GM19463 (cell line): ENCODE results near the gene GPR141.

Experiments
- ATAC-seq: cut with Tn5 transposase; IDR thresholded peaks from one replicate; pipeline ENCODE4 v1.9.1; 2021; ENCODE audit warnings: mild to moderate bottlenecking, moderate library complexity; ENCODE audit not compliant: unreplicated experiment

The GPR141 gene, protein sequence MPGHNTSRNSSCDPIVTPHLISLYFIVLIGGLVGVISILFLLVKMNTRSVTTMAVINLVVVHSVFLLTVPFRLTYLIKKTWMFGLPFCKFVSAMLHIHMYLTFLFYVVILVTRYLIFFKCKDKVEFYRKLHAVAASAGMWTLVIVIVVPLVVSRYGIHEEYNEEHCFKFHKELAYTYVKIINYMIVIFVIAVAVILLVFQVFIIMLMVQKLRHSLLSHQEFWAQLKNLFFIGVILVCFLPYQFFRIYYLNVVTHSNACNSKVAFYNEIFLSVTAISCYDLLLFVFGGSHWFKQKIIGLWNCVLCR

DNA sequence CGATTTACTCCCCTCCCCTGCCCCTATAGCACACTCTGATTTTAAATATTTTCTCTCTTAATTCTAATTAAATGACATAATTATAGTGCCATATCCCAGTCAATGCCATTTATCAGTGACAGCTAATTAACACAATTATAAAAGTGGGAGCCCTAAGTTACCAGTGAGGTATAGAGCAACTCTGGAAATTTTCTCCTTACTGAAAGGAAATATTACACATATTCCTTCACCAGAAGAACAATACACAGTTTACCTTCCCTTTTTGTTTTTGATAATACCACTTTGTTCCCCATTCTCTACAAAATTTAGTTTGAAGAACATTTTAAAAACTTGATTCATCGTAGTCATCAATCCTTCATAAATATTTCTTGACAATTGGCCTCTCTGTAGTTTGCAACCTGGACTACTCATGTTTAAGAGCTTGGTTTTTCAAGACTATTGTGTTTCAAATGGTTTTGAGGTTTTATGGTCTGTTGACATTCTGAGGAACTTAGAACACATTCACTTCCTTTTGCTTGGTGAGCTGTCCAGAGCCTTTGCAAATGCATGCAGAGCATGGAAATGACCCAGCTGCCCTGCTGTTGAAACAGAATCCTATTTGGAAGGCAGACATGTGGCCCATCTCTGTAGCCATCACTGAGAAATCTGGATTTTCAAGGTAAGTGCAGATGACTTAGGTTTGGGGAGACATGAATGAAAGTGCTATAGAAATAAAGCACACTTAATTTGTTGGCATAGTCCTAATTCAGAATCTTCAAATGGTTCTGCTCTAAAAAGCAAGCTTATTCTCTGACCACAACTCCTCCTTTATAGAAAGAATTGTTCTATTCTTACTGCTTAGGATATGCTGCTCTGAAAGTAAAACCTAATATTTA, at the start of gene GPR141:
Gene GPR141 (plus strand): TSS at position 521 of the 875 bp plus-strand sequence. CDS start 56,628 bp downstream, outside the sequence.
- peak; percentile 94 for ATAC-seq

DNA sequence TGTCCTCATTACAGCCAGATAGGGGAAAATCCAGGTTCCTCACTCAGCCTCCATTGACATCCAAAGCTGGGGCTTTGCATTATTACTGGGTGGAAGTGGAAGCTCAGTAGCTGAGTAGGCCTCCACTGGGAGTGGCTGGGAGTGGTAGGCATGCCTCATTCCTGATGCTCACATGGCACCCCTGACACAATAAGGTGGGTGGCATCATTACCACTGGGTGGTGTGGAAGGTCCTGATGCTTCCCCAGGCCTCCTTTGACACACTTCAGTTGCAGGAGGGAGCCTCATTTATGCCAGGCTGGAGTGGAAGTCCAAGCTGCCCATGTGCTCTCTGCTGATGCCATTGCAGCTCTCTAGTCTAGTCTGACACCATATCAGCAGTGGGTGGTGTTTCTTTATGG, 48.2 kb upstream of the GPR141 start:
- ATAC-seq, result no peak

DNA sequence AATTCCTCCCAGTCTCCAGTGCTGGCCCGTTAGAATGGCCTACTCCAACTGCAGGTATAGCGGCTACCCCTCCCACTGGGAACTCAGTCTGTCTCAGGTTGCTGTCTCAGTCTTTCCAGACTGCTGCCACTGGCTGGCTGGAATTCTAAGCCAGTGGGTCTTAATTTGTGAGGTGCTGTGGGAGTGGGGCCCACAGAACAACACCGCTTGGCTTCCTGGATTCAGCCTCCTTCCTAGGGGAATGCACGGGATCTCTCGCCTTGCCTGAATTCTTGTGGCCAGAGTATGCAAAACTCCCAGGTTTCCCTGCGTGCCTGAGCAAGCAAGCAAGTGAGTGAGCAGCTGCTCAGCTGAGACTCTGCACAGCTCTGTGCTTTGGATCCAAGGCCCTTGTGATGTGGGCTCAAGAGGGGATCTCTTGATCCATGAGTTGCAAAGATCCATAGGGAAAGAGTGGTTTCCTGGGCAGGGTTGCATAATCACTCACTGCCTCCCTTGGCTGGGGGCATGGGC, 41.5 kb upstream of the GPR141 start:
- ATAC-seq, result no peak

DNA sequence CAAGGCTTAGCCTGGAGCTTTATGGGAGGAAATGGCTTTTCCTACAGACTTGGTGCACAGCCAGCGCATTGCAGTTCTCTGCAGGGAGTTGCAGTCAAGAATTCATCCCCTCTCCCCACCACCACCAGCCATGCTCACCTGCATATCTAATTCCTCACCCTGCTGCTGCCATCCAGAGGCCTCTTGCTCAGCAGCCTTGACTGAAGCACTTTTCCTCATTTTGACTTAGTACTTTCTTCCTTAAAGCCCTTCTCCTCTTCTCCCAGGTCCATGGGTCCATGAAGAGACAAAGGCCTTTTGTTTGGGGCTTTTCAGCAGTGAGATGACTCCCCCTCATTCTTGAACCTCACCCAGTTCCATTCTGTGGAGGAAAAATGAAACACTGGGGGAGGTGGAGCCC, 39.7 kb upstream of the GPR141 start:
- no peak for ATAC-seq

DNA sequence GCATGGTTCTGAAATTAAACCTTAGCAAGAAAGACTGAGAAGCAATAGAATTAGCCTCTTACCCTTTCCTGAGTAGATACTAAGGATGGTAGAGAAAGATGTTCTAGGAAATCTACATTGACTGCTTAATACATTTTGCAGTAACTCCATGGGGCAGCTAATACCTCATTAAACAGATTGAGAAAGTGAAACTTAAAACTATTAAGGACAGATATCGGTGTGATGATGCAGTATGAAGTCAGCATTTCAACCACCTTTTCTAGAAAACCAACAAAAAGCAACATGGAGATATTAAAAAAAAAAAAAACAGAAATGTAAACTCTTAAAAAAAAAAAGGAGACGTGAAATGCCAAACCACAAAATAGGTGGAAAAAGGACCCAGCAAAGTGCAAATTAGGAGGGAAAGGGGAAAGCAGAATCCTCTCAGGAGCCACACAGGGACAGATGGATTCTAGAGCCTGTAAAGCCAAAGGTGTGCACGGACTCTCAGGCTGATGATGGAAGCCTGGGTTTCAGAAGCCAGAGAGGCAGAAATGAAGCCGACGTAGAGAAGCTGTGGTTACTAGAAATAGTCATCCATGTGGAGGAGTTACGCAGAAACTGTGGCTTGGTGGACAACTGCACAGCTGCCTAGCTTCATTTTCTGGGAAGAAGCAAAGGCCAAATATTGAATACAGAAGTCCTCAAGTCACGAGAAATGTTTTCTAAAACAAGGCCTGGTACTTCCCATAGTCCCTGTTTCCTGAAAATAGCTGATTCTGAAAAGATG, 38.1 kb upstream of the GPR141 start:
- ATAC-seq, result no peak

DNA sequence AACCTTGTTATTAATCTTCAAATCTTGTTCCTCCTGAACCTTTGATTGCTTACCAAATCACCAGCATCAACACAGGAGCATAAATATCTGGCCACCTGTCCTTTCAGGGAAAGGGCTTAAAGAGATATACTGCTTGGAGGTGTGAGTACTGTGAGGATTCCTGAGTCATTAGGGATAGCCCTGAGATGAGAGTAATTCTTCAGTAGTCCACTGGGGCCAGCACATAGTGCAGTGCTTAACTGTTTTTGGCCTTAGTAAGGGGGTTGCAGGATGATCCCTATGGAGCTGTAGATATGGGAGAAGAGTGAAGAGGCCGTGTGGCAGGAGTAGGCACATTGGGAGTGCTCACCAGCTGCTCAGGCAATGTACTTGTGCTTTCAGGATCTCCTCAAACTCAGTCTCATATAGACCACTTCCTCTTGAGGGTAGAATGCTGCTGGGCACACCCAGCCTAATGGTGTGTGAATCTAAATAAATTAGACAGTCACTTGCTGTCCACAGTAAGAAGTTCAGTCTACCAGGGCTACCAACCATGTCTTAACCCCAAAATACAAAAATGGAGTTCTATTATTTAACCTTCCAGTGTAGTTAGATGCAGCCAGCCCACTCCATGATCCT, 26.5 kb upstream of the GPR141 start:
- ATAC-seq, result peak; percentile 91

DNA sequence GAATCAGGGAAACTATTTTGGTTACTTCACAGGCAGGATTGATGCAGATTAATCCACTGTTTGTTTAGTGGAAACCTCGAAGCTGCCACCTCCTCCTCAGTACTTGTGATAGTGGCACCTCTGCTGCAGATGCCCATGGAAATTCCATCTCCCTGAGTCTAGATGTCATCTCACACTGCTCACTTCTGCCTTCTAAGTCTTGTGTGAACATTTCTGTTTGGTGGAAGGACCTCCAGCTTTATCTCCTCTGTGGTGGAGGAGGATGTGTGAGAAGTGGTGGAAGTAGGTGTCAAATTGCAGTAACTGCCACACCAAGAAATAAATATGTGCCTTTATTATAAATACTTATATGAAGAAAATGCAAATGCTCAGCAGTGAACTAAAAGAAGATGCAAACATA, 25.8 kb upstream of the GPR141 start:
- no peak for ATAC-seq

DNA sequence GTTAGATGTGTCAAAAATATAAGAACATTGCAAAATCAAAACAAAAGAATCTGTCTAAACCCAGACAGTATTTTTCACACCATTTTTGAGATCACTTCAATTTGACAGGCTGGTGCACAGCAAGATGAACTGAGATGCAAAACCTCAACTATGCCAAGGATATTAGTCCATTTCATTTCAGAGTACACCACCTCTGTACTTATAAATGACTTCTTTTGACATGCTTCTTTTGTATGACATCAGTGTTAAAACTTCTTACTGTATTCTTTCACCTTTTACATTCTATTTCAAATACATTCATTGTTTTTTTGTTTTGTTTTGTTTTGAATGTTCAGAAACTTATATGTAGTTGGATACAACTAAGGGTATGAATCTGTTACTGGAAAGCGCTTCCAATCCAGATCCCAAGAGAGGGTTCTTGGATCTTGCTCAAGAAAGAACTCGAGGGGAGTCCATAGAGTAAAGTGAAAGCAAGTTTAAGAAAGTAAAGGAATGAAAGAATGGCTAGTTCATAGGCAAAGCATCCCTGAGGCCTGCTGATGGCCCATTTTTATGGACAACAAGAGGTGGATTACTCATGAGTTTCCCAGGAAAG, 23.5 kb upstream of the GPR141 start:
- no peak for ATAC-seq

DNA sequence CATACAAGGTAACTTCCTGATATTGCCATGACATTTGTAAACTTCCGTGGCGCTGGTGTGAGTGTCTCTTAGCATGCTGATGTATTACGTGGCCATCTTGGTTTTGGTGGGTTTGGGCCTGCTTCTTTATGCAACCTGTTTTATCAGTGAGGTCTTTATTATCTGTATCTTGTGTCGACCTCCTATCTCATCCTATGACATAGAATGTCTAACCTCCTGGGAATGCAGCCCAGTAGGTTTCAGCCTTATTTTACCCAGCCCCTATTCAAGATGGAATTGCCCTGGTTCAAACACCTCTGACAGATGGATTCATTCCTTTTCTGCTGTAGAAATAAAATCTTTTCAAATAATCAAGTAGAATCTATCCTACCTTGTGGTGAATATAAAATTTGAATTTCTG, 23.0 kb upstream of the GPR141 start:
- ATAC-seq, result no peak

DNA sequence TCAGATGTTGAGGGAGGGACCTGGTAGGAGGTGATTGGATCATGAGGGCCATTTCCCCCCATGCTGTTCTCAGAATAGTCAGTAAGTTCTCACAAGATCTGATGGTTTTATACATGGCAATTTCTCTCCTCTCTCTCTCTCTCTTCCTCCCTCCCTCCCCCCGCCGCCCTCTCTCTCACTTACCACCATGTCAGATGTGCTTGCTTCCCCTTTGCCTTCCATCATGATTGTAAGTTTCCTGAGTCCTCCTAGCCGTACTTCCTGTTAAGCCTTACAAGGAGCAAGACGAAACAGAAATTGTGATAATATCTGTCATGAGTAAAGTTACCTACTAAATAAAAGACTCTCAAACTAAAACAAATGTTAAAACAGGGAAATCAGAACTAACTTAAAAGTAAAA, 19.9 kb upstream of the GPR141 start:
- no peak for ATAC-seq

DNA sequence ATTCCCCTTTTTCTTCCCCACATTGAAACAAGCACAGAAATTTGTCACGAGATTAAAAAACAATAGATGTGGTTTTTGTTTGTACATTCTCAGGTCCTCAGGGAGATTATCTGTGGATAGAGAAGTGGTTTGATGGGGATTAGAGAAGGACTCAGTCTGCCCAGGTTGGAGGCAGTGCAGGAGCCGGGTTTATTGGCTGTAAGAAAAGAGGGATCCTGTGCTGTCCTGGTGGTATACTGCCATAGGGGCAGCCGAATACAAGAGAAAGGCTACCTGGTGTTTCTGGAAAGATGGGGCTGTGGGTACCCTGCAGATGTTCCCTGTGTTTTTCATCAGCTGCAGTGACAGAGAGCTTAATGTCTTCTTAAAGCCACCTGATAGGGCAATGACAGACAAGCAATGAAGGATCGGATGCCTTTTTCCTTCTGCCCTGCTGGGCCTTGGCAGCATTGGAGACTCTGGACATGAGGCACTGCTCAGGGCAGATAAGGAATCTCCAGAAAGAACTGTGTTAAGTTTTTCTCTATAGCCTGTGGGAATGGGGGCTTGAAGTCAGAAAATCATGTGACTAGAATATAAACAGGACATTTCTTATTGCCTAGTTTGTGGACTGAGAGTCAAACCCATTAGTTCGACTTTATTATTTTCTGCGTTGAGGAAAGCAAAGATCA, 18.1 kb upstream of the GPR141 start:
- no peak for ATAC-seq

DNA sequence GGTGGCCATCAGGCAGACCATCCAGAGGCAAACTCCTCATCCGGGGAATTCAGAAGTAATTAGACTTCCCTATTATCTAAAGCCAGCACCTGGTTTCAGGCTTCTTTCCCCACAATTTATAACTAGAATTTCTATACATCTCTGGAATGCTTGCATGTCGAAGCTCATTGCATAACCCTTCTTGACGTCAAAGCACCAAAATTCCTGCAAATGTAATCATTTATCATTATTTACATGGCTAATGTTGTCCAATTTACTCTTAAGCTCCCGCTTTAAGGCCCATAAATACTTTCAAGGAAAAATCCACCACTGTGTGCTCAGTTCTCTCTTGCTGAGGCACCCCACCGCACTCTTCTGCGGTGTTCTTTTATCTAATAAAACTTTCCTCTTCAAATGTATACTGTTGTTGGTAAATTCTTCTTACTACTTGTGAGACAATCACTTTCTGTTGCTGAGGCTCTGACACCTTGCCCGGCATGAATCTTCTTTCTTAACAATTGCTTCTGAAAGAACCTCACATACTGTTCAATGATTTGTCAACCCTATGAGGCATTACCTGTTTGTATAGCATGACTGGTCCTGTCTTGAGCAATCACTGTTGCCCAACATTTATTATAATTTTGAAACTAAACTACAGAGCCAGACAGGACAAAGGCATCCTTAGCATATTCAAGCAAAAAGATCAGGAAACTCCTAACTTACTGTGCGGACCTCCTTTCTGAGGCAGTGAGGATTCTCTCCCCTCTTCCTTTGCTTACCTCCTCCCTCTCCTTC, 17.4 kb upstream of the GPR141 start:
- no peak for ATAC-seq

DNA sequence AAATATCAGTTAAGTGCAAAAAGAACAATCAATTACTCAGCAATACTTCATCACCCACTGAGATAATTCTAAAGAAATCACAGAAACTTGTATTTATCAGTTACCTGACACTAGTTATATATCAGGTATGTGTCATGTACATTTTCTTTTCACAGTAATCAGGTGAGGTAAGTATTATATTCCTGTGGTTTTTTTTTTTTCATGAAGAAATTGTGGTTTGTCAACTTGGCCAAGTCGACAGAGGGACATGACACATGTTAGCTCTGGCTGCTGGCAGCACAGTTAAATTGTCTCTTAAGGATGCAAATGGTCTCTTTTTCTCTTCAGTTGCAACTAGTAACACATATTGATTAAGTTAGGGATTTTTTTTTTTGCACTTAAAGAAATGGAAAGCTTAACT, 13.7 kb upstream of the GPR141 start:
- ATAC-seq, result no peak

DNA sequence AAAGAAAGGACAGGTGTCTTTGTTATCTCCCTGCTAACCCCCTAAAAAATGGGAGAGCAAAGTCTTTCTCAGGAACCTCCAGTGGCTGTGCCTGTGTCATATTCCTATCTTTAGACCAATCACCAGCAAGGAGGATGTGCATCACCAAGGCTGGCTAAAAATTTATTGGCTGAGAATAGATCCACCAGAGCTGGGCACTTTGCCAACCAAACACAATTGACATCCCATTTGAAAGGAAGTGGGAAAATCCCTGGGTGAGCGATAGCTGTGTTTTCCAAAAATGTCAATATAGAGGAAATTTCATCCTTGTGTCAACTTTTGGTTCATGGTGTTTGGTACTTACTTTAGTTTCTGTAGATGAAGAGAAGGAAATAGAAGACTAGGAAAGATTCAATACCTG, 13.1 kb upstream of the GPR141 start:
- ATAC-seq, result no peak

DNA sequence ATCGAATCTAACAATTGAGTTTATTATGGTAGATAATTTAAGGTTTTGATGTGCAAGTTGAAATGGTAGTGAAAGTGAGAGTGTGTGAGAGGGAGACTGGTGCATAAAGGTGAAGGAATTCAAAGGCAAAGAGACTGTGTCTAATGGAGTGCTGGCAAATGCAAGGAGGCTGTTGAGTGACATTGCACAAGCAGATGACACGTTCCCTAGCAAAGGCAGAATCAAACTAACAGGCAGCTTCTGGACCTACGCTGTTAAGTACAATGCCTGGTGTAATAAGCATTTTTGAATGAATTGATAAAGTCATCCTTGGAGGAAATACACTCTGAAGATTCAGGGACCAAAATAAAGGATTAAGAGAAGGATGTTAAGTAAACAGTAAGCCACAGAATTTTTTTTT, 11.7 kb upstream of the GPR141 start:
- no peak for ATAC-seq

DNA sequence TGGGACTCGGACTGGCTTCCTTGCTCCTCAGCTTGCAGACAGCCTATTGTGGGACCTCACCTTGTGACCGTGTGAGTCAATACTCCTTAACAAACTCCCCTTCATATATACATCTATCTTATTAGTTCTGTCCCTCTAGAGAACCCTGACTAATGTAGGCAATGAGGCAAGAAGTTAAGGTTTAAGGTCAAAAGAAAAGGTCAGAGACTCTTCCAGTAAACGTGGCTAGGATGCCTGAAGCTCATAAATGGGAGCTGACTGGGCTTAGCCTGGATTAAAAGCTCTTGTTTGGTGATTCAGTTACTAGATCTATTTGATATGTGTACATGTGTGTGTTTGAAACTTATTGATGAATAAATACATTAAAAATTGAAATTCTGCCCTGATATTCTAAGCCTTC, 10.6 kb upstream of the GPR141 start:
- no peak for ATAC-seq

DNA sequence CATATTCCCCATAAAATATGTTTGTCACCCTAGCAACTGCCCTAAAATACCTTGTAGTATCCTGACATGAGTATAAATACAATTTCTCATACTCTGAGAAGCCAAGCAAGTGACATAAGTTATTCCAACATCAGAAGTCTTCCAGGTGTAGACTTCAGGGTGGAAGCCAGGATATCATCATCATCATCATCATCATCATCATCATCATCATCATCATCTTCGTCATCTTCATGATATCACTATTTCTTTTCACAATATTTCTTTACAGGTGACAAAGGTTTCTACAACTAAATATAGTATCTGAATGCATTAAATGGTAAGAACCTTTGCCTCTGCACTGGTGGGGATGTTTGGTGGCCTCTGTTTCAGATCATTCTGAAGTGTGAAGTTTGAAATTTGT, 10.0 kb upstream of the GPR141 start:
- no peak for ATAC-seq

DNA sequence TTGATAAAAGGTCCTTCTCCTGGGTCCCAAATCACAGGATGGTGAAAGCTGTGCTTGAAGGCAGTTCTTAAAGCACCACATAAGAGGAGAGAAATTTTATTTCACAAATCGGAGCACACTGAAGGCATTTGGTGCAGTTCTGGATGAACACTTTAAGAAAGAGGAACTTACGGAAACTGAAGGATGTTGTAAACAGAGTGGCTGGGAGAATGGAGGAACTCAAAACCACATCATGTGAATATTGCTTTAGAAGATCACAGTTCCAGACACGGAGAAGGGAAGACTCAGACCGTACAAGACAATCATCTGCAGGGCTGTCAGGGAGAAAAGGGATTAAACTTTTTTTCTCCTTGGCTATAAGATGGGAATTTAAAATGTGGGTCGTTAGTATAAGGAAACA, 9.0 kb upstream of the GPR141 start:
- no peak for ATAC-seq

DNA sequence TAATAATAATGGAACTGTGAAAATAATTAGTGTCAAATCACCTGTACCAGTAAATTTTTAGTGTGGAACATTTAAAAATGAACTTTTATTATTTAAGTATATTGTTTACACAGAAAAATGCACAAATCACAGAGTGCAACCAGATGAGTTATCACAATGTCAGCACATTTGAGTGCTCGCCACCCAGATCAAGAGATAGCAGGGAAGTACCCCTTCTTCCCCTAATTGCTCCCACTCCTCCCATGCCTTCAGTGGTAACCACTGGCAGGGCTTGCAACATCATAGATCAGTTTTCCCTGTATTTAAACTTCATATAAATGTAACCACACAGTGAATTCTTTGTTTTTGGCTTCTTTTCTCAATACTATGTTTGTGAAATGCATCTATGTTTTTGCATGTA, 7.8 kb upstream of the GPR141 start:
- ATAC-seq, result no peak
